Breast epithelium (tissue), 3 donors: ENCODE data around the gene NT5DC4.

Experiments
- POLR2A ChIP-seq: fragments of 450-650 bp; IDR thresholded peaks from one replicate; pipeline ENCODE4 v1.6.1; 2016; ENCODE audit warnings: antibody characterized with exemption, mild to moderate bottlenecking, moderate library complexity
- TF ChIP-seq, protein P1 (sequence below), 3 donors: fragments of 450-650 bp; IDR thresholded peaks; one replicate each; pipeline ENCODE4 v1.5.1; 2016 to 2017; ENCODE audit warnings: antibody characterized with exemption in 3 of 3, mild to moderate bottlenecking in 3 of 3, moderate library complexity in 3 of 3

DNA sequence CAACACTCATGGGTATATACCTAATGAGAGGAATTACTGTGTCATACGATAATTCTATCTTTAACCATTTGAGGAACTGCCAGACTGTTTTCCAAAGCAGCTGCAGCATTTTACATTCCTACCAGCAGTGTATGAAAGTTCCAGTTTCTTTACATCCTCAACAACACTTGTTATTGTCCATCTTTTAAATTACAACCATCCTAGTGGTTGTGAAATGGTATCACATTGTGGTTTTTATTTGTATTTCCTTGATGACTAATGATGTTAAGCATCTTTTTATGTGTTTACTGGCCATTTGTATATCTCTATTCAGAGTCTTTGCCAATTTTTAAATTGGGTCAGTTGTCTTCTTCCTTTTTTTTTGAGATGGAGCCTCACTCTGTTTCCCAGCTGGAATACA lies 47.6 kb downstream of the NT5DC4 start:
- TF ChIP-seq POLR2A: no peak
- TF ChIP-seq, protein P1, sequence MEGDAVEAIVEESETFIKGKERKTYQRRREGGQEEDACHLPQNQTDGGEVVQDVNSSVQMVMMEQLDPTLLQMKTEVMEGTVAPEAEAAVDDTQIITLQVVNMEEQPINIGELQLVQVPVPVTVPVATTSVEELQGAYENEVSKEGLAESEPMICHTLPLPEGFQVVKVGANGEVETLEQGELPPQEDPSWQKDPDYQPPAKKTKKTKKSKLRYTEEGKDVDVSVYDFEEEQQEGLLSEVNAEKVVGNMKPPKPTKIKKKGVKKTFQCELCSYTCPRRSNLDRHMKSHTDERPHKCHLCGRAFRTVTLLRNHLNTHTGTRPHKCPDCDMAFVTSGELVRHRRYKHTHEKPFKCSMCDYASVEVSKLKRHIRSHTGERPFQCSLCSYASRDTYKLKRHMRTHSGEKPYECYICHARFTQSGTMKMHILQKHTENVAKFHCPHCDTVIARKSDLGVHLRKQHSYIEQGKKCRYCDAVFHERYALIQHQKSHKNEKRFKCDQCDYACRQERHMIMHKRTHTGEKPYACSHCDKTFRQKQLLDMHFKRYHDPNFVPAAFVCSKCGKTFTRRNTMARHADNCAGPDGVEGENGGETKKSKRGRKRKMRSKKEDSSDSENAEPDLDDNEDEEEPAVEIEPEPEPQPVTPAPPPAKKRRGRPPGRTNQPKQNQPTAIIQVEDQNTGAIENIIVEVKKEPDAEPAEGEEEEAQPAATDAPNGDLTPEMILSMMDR (IDR thresholded peaks at IDR 0.05): no peak
